ENCODE data around the gene MYH13. TPM values are rescaled to one million over a fixed set of nuclear protein-coding genes. Genes with fewer than 3 reads are reported as not detected.

The MYH13 gene
- total and polyA plus RNA-seq, 2 donors (not counting 3 experiments of a cell fraction or from before 2014, with no cell fraction given), result not detected

DNA sequence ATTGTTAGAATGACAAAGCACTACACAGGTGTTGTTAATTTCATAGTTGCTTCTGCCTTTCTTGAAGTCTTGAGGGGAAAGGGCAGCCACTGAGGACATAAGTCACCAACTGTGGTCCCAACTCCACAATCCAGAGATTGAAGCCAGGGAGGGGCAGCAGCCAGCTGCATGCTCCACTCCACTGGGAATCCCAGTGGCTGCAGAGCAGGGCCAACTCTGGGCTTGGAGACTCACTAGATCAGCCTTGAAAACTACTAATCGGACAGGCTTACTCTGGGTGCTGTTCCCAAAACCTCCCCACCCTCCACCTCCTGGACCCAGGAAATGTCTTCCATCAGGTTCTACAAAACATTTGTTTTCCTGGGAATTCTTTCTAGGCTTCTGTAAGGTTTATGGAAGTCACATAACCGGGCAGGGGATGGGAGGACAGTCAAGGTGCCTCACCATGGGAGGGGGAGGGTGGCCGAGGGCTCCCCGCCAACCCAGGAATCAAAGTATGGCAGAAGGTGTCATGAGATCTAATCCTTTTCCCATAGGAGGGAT, 68.0 kb downstream of the MYH13 start:
- no peak overlapping the region for H3K4me2 ChIP-seq (ENCODE audit: insufficient read depth, low read length)
- dilution Hi-C loops (cut with MboI; ENCODE audit: extremely low pct_ligation_motif_present, low sequenced_read_pairs) (no loop called here), intact Hi-C loops (cut with micrococcal nuclease) (no loop called here)
- H3K9ac ChIP-seq (replicated peaks; ENCODE audit: extremely low read depth, insufficient read depth, low read length), result no peak overlapping the region
- no peaks in the 10 kb centered on the region for H3K79me2 ChIP-seq (ENCODE audit: control insufficient read depth, insufficient read depth, low read length)
- no peaks in the 10 kb centered on the region for H3K9me3 ChIP-seq (replicated peaks; ENCODE audit: control insufficient read depth, insufficient read depth, low read length)
- H3K27me3 ChIP-seq (ENCODE audit: control insufficient read depth in 2 of 2, insufficient read depth in 2 of 2, low read length in 2 of 2), result no peaks in the 10 kb centered on the region
- CTCF ChIA-PET, result no interaction called here
- H3K4me3 ChIP-seq (replicated peaks in 1 of 3; ENCODE audit: insufficient read depth in 1 of 3, low read depth in 1 of 3, low read length in 3 of 3), result no peak overlapping the region
- POLR2A ChIA-PET, result no interaction called here
- no TSS peak for BruUV-seq (replicated peaks)
- no peaks in the 10 kb centered on the region for H3K9me1 ChIP-seq (replicated peaks; ENCODE audit: control insufficient read depth, extremely low read depth, insufficient read depth, low read length)
- TF ChIP-seq, protein P1, sequence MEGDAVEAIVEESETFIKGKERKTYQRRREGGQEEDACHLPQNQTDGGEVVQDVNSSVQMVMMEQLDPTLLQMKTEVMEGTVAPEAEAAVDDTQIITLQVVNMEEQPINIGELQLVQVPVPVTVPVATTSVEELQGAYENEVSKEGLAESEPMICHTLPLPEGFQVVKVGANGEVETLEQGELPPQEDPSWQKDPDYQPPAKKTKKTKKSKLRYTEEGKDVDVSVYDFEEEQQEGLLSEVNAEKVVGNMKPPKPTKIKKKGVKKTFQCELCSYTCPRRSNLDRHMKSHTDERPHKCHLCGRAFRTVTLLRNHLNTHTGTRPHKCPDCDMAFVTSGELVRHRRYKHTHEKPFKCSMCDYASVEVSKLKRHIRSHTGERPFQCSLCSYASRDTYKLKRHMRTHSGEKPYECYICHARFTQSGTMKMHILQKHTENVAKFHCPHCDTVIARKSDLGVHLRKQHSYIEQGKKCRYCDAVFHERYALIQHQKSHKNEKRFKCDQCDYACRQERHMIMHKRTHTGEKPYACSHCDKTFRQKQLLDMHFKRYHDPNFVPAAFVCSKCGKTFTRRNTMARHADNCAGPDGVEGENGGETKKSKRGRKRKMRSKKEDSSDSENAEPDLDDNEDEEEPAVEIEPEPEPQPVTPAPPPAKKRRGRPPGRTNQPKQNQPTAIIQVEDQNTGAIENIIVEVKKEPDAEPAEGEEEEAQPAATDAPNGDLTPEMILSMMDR (IDR thresholded peaks at IDR 0.05; ENCODE audit: extremely low read depth in 1 of 2, insufficient read depth in 1 of 2, low read depth in 1 of 2, low read length in 2 of 2), result no peak
- TF ChIP-seq GATA2 (IDR thresholded peaks at IDR 0.05; ENCODE audit: insufficient read depth, insufficient read length, low read depth, low read length) (no peak), EZH2 (IDR thresholded peaks at IDR 0.05; ENCODE audit: borderline replicate concordance, low read depth, low read length, severe bottlenecking) (no peak), MYC (IDR thresholded peaks at IDR 0.05; ENCODE audit: low read depth, low read length) (no peak), FOS (IDR thresholded peaks at IDR 0.05; ENCODE audit: borderline replicate concordance, insufficient read depth, low read length) (no peak), JUN (IDR thresholded peaks at IDR 0.05; ENCODE audit: borderline replicate concordance, insufficient read depth, insufficient read length, low read depth) (no peak), POLR2A (IDR thresholded peaks at IDR 0.05; ENCODE audit: low read depth, low read length) (no peak), POLR2AphosphoS5 (IDR thresholded peaks at IDR 0.05; ENCODE audit: insufficient read depth, low read depth, low read length) (no peak)
- TF ChIP-seq, protein P2, sequence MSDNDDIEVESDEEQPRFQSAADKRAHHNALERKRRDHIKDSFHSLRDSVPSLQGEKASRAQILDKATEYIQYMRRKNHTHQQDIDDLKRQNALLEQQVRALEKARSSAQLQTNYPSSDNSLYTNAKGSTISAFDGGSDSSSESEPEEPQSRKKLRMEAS (IDR thresholded peaks at IDR 0.05; ENCODE audit: insufficient read depth, insufficient read length), result no peak
- H2AFZ ChIP-seq (ENCODE audit: low read depth, low read length), result no peak overlapping the region
- no peaks in the 10 kb centered on the region for H4K20me1 ChIP-seq (replicated peaks; ENCODE audit: control insufficient read depth, extremely low read depth, insufficient read depth, low read length)
- no peaks in the 10 kb centered on the region for H3K36me3 ChIP-seq (ENCODE audit: control insufficient read depth in 2 of 2, extremely low read depth in 1 of 2, insufficient read depth in 2 of 2, low read length in 2 of 2)
- H3K27ac ChIP-seq (ENCODE audit: insufficient read depth, low read depth, low read length), result no peak overlapping the region
- no peaks in the 10 kb centered on the region for H3K4me1 ChIP-seq (ENCODE audit: control insufficient read depth, extremely low read depth, insufficient read depth, low read length)
- FAIRE-seq, result no peak
- DNase-seq (ENCODE audit: low read depth, low spot score), result no peak
